NCI-H2107 treated with DMSO at 0.1 percent for 48 hours (cell line): ENCODE results near the gene SEC61B.
A peak's percentile ranks its signal among the peaks of the same experiment; 100 is the strongest.
"Not testable (repeated sequence)": the region's sequence is repeated elsewhere in the genome, so short reads cannot be mapped to it uniquely, and the experiment has no call there.

Source experiments
- DNase-seq: peaks from one replicate; lab custom pipeline; 2025; ENCODE audit not compliant: unreplicated experiment; lab: John Stamatoyannopoulos, UW

The SEC61B gene

DNA sequence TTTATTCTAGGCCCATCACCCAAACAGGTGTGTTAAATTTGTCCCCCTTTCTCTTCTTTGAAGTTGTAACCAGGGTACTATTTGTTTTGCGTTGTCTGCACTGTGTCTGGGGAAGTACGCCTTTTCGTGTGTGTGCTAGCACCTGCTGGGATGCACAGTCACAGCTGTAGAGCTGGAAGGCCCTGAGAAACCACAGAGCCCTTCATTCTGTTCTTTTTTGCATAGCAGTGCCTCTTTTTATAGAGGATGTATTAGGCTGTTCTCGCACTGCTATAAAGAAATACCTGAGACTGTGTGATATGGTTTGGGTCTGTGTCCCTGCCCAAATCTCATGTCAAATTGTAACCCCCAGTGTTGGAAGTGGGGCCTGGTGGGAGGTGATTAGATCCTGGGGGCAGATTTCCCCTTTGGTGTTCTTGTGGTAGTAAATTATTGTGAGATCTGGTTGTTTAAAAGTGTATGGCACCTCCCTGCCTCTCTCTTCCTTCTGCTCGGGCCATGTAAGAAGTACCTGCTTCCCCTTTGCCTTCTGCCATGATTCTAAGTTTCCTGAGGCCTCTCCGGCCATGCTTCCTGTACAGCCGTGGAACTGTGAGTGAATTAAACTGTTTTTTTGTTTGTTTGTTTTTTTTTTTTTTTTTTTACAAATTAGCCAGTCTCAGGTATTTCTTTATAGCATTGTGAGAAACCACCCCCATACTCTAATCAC lies 14.0 kb downstream of the SEC61B start:
- peak; percentile 42 for DNase-seq

DNA sequence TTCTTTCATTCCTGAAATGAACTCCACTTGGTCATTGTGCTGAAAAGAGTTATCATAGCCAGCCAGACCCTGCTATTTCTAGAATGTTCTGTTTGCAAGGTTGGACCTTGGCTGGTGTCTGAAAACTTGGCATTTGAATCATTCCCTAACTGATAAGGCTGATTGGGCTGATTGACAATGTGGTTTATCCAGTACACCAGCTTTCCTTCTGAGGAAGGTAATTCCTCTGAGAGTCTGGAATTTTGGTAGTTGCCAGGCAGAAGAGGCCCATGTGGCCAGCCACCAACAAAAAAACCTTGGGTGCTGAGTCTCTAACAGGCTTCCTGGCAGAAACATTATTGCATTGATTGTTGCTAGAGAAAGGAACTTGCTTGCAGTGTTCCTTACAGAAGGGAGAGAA lies 15.3 kb downstream of the SEC61B start:
- DNase-seq = no peak

DNA sequence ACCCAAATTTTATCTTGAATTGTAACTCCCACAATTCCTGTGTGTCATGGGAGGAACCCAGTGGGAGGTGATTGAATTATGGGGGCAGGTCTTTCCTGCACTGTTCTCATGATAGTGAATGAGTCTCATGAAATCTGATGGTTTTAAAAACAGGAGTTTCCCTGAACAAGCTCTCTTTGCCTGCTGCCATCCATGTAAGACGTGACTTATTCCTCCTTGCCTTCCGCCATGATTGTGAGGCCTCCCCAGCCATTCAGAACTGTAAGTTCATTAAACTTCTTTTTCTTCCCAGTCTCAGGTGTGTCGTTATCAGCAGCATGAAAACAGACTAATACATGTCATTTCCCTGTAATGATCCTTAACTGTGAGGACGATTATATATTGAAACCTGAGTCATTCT lies 15.8 kb downstream of the SEC61B start:
- not testable (repeated sequence) for DNase-seq

DNA sequence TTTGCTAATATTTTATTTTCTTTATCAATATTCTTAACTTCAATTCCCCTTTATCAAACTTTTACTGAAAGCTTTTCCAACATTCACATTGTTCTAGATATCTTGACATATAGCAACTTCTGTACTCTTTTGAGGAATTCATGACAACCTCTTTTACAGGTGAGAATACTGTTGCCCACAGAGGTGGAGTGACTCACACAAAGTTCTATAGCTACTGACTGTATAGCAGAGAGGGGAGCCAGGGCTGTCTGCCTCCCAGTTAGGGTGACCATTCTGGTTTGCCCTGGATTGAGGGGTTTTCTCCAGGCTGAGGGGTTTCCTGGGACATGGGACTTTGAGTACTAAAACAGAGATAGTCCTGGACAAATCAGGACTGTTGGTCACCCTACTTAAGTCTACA lies 16.2 kb downstream of the SEC61B start:
- no peak for DNase-seq

DNA sequence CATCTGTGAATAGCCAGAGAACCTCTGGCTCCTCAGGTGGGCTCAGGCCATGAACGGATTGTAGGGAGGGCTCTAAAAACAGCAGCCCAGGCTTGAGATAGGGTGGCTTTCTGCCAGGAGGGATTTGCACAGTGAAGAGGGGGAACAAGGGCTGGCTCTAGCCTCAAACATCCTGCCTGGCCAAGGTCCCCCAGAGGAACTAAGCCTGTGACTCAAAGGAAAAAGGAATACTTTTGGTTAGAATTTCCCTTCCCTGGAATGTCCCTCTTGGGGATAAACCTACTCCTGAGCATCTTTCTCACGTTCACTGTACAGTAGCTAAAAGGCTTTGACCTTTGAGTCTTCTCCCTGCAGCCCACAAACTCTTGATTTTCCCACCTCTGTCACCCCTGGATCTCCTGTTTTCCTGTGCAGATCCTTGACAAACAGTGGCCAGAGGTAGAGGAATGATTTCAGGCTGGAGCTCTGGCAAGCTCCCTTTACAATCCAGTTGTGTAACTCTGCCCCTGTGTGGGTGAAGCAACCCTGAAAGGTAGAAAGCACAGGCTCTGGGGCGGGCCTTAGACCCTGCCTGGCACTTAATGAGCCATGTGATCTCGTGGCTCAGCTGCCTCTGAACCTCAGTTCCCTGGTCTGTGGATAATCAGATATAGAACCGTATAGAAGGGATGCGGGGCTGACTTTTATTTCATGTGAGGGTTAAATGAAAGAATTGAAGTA lies 17.4 kb downstream of the SEC61B start:
- DNase-seq = no peak

DNA sequence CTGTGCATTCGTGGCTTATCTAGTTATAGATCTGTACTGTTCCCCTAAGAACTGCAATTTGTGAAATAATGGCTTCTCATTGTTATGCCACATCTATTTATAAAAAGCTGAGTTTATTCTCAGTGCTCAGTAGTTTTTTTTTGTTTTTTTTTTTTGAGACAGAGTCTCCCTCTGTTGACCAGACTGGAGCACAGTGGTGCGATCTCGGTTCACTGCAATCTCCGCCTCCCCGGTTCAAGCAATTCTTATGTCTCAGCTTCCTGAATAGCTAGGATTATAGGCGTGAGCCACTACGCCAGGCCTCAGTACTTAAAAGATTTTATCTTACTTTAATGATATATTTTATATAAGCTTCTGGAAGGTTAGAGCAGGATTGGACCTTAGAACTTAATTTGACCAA lies 19.0 kb downstream of the SEC61B start:
- DNase-seq = no peak

DNA sequence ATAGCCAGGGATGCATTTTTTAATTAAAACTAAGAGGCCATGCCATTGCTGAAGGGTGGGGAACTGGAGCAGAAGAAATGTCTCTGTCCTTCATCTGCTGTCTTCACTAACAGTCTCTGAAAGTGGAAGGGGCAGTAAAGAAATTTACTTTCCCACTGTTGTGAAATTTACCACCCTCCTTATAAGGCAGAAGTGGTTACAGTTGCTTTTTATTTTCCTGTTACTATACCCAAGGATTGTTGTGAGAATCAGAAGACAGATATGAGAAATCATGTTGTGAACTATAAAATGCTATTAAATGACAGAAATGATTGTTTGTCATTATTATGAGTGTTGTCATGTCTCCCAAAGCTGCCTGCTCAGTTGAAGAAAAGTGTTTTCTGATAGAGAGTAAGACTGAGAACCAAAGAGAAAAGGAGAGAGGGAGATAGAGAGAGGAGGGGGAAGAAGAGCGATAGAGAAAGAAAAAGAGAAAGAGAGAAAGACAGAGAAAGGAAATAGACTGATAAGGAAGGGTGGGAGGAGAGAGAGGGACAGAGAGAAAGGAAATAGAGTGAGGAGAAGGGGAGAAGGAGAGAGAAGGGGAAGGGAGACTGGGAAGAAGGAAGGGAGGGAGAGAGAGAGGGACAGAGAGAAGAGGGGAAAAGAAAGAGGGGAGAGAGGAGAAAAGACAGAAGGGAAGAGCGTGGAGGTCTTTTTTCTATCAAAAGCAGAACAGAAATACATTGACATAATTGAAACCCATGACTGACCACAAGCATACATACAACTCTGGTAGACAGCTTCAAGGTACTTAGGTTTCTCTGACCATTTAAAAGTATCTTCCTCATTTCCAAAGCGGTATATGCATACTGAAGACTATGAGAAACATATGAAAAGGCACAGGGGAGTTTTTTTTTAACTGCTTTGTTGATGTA lies 22.5 kb downstream of the SEC61B start:
- DNase-seq = no peak

DNA sequence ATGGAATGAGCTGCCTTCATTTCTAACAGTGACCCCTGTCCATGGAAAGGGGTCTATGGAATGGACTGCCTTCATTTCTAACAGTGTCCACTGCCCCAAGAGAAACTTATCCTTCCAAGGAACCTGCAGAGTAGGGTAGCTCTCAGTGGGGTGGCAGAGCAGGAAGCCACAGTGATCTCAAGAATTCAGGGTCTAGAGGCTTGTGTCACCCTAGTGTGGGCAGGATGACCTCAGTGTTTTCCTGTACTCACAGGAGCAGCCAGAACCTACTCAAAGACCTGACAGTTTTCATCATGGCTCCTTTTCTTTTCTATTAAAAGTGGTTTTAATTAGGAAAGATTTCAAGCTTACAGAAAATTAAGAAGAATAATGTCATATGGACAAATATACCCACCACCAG lies 27.5 kb downstream of the SEC61B start:
- DNase-seq = no peak

DNA sequence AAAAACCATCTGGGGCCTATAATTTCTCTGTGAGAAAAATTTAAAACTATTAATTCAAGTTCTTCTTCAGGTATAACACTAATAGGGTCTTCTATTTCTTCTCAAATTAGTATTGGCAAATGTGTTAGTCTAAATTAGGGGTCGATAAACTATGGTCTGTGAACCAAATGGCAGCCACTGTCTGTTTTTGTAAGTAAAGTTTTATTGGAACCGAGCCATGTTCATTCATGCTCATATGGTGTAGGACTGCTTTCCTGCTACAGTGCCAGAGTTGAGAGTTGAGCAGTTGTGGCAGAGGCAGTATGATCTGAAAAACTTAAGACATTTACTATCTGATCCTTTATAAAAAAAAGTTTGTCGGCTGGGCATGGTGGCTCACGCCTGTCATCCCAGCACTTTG lies 29.1 kb downstream of the SEC61B start:
- no peak for DNase-seq

DNA sequence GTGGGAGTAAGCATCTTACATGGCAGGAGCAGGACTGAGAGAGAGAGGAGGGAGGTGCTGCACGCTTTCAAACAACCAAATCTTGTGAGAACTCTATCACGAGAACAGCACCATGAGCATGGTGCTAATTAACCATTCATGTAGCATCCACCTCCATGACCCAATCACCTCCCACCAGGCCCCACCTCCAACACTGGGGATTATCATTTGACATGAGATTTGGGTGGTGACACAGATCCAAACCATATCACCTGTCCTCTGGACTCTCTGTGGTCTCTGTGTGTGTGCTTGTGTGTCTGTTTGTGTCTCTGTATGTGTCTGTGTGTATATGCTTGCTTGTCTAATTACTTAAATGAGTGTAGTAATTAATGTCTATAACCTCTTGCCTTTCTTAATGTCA lies 31.1 kb downstream of the SEC61B start:
- no peak for DNase-seq

DNA sequence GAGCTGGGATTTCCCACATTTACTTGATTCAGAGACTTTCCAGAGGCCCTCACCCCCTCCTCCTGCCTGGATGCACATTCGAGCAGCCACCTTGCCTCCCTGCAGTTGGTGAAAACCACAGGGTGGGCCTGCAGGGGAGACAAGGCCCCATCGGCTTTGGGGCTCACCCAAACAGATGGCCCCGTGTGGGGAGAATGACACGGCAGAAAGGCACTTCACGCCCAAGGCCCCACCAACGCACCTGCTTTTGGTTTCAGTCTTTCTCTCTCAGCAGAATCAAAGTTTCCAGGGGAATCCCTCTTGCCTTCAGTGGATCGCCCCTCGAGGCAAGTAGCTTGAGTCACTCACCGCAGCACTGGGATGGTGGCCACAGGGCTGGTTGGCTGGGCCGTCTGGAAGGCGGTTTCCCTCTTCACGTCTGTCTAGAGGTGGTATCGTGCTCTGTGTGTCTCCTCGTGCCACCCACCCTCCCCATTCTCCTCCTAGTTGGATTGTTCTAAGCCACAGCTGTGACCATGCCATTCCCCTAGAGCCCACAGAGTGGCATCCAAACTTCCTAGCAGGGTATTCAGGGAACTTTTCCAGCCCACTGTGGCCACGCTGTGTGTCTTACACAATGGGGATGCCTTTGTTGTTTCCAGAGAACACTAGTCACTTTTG lies 31.8 kb downstream of the SEC61B start:
- DNase-seq = no peak

DNA sequence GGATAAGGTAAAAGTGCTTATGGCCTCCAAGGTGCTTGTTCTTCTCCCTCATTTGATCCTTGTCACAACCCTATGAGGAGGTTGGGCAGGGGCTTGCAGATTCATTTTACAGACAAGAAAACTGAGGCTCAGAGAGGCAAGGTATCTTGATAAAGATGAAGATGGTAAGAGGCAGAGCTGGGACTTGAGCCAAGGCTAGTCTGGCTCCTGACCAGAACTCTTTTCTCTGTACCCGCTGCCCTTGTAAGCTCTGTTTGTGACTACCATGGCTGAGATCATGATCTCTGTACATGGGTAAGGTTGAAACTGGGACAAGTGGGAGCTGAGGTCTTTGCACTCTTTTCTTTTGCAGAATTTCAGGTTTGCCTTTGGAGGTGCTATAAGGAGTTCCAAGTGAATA lies 33.6 kb downstream of the SEC61B start:
- no peak for DNase-seq

DNA sequence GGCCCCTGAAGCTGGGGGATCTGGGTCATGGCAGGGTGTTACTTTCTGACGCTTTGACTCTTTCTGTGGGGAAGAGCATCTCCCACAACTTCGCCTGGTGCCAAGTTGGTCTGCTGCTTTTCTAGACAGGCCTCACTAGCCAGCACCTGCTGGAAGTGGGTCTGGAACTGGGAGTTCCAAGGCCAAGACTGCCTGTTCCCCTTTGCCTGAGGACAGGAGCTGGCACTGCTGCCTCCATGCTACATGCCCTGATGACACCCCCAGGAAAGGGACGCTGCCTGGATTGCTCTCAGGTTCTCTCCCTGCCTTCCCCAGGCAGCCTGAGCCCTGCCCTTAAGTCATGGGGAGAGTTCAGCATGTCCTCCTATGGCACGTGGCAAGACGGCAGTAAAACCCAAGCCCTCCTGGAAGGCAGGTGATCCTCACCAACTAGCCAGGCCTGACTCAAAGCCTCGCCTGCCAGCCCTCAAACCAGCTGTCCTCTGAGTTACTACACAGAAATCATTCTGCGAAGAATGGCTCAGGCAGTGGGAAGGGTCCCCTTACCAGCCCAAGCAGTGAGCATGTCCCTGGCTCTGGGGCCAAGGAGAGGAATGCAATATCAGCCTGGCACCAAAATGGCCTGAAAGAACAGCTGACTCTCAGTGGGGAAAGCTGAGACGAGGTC lies 35.8 kb downstream of the SEC61B start:
- no peak for DNase-seq

DNA sequence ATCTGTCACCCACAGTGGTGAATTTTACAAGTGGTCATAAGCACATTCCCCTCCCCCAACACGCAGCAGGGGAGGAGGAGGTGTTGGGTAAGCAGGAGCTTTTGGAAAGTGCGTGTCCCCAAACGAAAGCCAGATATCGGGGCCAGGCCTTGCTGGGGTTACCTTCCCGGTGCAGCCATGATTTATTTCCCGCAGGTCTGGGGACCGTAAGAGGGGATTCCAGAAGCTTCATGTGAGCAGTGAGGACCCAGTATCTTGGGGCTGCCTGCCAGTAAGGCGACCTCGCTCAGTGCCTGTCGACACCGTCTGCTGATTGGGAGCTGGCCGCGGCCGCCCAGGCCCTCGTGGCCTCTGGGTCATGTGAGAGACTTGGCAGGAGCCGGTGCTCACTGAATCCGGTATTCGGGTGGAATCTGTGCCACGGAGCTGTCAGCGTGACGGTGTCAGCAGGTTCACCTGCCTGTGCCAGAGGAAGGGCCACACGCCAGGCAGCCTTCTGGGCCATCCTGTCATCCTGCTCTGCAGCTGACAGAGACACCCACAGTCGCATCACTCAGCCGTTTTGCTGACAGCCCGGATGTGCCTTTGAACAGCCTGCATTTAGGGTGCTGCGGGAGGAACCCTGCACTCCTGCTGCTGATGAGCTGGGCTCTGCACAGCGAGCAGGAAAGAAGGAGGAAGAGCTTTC lies 37.3 kb downstream of the SEC61B start:
- peak; percentile 10 for DNase-seq

DNA sequence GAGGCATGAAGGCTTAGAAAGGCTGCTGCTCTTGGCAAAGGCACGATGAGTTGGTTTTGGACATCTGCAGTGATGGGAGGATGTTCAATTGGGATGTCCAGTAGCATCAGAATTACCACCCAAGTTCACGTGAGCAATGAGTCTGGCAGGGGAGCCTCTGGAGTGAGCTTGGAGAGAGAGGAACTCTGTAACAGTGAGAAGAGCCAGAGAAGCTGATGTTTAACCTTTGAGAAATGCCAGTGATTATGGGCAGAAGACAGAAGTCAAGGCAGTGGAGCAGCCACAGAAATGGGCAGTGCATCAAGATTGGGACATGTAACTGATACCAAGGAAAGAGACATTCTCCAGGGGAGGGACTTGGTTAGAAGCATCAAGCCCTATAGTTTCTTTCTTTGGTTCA lies 39.8 kb downstream of the SEC61B start:
- no peak for DNase-seq

DNA sequence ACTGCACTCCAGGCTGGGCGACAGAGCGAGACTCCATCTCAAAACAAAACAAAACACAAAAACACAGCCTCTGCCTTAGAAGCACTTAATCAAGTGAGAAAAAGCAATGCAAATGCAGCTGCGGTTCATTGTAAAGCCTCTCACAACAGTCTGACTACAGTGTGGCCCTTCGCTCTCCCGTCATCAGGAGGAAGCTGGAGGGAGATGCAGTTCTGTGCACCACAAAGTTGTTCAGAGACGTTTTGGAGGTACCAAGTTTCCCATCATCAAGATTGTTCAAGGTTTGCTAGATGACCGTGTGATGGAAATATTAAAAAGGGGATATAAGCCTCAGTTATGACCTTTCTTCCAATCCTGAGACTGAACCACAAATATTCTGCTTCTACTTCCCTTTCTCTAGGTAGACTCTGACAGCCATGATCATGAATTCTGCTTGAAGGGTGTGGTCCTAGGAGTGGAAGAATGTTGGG lies 40.9 kb downstream of the SEC61B start:
- no peak for DNase-seq

DNA sequence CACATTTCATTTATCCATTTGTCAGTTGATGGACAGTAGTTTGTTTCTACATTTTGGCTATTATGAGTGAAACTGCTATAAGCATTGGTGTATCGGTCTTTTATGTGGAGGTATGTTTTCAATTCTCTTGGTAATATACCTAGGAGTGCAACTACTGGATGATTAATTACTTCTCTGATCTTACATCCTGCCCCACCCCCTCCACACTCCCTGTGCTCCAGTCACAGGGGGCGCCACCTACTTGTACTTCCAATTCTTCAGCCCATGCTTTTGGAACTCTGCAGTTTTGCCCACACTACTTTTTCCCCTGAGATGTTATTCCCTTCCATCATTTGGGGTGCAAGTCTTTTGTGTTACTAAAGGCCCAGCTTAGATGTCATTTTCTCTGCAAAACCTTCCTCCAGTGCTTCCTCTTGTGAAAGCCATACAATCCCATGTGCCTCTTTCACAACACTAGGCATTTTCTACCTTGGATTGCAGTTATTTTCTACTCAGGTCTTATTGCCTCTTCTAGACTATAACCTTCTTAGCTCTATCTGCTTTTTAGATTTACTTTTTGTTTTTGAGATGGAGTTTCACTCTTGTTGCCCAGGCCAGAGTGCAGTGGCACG lies 42.1 kb downstream of the SEC61B start:
- DNase-seq = no peak

DNA sequence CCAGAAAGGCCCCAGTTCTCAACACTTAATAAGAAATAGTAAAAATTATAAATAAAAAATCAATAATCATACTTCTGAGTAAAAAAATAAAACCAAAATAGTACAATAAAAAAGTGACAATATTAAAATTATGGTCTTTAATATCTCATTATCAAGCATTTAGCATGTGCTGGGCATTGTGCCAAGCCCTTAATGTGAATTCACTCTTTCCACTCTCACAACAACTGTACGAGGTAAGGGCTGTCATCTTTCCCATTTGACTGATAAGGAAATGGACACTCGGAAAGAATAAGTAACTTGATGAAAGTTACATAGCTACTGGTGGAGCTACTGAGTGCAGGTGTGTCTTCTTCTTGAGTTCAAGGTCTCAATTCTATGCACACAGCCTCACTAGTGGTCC lies 43.6 kb downstream of the SEC61B start:
- no peak for DNase-seq

DNA sequence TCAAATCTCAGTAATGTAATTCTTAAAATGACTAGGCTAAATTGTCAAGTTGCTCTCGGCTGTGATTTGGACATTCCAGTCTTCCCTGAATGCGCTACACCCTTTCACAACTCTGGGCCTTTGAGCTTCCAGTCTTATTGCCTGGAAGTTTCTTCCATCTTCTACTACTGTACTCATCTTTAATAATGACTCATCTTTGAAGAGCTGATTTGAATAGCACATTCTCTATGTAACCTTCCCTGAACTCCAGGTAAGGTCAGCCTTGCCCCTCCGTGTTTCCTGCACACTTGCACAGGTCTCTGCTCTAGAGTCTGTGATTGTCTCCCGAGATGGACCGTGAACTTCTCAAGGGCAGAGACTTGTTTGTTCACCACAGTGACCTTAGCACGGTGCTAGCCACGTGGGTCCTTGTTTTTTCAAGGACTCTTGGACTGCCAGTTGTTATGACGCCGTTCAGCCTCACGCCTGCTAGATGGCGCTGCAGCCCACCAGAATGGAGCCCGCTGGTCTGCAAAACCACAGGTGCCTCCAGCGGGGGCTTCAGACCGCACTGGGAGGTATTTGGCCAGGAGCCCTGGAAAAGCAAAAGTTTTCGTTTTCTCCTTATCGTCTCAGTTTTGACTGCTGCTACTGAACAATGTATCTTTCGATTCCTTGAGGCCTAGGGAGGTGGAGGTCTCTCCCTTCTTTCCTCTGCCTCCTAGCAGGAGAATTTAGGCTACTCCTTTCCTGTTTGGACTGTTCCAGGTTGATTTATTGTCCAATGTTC lies 44.4 kb downstream of the SEC61B start:
- peak; percentile 21 for DNase-seq
